ENCODE measurements around the gene LY9.
"Not testable (repeated sequence)": the region's sequence is repeated elsewhere in the genome, so short reads cannot be mapped to it uniquely, and the experiment has no call there.

LY9 gene

GRCh38 chr1:160858507-160858906 is 62.5 kb downstream of the LY9 start:
- no peak for ATAC-seq
- peaks cover 27% of the 10 kb centered on the region for H3K4me1 Mint-ChIP-seq
- no peaks in the 10 kb centered on the region for H3K9me3 Mint-ChIP-seq
- no peaks in the 10 kb centered on the region for H3K27me3 Mint-ChIP-seq
- DNase-seq: no peak
- no peak overlapping the region for H3K4me3 Mint-ChIP-seq
- H3K27ac Mint-ChIP-seq: no peak overlapping the region

GRCh38 chr1:160859166-160859565 is 63.2 kb downstream of the LY9 start:
- Mint-ChIP-seq H3K27me3 (no peaks in the 10 kb centered on the region), H3K4me3 (no peak overlapping the region), H3K27ac (no peak overlapping the region), H3K9me3 (no peaks in the 10 kb centered on the region), H3K4me1 (peaks cover 28% of the 10 kb centered on the region)
- DNase-seq (no peak), ATAC-seq (no peak)

DNA sequence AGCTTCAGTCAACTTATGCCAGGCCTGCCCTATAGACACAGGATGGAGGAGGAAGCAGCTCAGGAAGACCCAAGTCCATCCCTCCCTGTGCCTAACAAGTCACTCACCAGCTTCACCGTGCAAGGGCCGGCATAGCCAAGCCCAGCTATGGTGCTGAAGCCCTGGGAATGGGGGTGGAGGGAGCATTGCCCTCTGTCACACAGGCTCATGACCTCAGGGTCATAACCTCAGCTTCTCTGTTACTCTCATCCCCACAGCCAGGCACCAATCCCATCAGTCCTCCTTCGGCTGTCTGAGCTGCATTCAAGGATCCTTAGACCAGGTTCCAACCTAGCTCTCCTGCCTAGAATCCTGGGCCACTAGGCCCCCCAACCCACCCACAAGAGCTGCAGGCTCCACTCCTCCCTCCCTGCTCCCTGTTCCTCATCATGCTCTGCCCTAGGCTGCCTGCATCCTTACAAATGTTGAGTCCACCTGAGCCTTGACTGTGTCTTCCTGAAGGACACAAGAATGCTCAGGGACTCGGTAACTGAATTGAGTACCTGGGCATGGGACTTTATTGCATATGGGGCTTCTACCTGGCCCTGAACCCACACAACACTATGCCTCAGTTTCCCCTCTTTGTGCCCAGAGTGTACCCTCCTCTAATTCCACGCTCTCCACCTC is 65.0 kb downstream of the LY9 start:
- H3K4me1 Mint-ChIP-seq: peaks cover 31% of the 10 kb centered on the region
- no peak overlapping the region for H3K4me3 Mint-ChIP-seq
- H3K27me3 Mint-ChIP-seq: no peaks in the 10 kb centered on the region
- H3K9me3 Mint-ChIP-seq: no peaks in the 10 kb centered on the region
- DNase-seq: no peak
- no peak overlapping the region for H3K27ac Mint-ChIP-seq
- ATAC-seq: no peak

DNA sequence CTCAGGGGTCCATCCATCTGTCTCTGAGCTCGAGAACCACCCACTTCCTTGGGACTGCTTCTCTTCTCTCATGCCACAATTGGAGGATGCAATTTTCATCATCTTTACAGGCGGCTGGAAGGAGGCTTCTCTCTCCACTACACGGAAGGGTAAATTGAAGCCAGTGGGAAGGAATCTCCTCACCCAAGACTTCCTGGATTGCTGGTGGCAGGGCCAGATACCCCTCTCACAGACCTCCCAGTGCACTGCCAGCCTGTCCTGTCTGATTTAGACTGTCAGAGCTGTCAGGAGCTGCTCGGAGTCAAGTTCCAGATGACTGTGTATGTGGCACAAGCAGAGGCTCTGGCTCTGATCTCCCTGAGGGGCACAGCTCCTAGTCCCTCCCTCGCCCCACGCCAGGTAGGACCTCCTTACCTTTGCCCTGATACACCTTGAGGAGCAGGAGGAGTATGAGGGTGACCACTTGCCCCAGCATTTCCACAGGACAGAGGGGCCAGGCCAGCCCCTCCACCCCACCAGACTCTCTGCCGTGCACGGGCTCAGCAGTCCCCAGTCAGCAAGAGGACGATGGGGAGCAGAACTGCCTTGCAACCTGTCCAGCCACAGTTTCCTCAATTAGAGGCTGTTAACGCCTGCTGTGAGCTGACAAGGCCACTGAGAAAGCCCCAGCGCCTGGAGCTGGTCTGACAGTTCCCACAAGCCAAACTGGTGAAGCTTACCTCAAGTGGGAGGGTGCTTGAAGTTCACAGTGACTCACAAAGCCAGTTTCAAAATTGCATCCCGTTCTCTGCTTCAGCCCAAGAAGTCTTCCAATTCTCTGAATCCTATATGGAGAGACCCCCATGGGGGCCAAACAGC is 66.5 kb downstream of the LY9 start, which contains the start of gene CD244:
TSS of gene CD244 (minus strand) at position 685 of the 858 bp plus-strand sequence. CDS start at position 475, 210 bp downstream.
- DNase-seq (peak; percentile 51 to 80), ATAC-seq (peak; percentile 99)
- peaks cover 31% of the 10 kb centered on the region for H3K4me1 Mint-ChIP-seq
- H3K27ac Mint-ChIP-seq: peak within 1 kb of the TSS; percentile 14 to 43
- H3K9me3 Mint-ChIP-seq: no peaks in the 10 kb centered on the region
- no peaks in the 10 kb centered on the region for H3K27me3 Mint-ChIP-seq
- H3K4me3 Mint-ChIP-seq: peak within 1 kb of the TSS; percentile 36 to 37

DNA sequence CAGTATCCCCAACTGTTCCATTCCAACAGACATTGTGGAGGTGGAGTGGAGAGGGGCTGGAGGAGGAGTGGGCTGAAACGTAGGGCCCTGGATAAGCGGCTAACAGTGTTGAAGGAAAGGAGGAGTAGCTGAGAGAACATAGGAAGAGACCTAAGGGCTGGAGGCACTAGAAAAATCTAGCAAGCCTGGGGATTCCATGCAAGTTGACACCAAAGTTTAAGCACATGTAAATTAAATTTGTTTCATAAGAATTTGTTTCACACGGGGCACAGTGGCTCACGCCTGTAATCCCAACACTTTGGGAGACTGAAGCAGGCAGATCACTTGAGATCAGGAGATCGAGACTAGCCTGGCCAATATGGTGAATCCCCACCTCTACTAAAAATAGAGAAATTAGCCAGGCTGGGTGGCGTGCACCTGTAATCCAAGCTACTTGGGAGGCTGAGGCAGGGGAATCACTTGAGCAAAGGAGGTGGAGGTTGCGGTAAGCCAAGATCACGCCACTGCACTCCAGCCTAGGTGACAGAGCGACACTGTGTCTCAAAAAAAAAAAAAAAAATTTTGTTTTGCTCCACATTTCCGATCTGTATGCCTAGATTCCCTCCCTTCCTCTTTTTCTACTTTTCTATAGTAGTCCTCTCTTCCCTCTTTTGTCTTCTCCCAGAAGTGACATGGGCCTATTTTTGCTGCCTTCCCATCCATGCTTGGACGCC is 67.2 kb downstream of the LY9 start:
- no peak for ATAC-seq
- Mint-ChIP-seq H3K9me3 (no peaks in the 10 kb centered on the region), H3K4me3 (peak overlapping the region; percentile 36 to 37), H3K27ac (no peak overlapping the region), H3K27me3 (no peaks in the 10 kb centered on the region), H3K4me1 (peaks cover 38% of the 10 kb centered on the region)
- DNase-seq: no peak

DNA sequence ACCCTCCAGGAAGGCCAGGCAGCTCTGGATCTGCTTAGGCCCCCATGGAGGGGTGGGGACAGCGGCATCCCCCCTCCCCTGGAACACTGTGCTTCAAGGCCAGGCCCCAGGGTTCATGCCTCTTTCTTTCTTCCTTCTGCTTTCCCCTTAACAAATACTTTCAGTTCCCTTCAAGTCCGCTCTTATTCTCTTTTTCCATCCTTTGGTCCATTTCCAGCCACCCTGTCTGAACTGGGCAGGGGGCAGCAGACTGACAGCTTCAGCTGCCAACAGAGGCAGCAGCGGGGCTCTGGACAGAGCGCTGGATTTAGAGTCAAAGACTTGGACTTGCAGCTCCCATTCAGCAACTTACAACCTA is 67.8 kb downstream of the LY9 start:
- H3K27me3 Mint-ChIP-seq: no peaks in the 10 kb centered on the region
- DNase-seq (no peak), ATAC-seq (no peak)
- H3K4me1 Mint-ChIP-seq: peaks cover 40% of the 10 kb centered on the region
- no peak overlapping the region for H3K27ac Mint-ChIP-seq
- H3K9me3 Mint-ChIP-seq: no peaks in the 10 kb centered on the region
- H3K4me3 Mint-ChIP-seq: no peak overlapping the region

DNA sequence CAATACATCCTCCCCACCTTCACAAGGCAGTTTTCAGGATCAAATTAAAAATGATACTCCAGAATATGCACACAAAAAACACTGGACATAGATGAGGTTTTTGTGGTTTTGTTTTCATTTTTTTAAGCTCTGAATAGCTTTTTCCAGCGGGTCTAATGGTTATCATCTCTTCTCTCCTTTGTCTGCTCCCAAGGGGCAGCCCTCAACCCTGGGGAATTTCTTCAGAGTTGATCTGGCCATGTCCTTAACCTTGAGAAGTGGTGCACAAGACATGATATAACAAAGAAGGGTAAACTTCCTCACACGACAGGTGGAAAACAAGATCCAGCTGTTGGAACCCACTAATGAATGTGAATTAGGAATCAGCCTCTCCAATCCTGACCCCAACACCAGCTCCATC is 68.2 kb downstream of the LY9 start:
- no peak for DNase-seq
- Mint-ChIP-seq H3K27ac (no peak overlapping the region), H3K4me3 (no peak overlapping the region), H3K9me3 (no peaks in the 10 kb centered on the region), H3K27me3 (no peaks in the 10 kb centered on the region), H3K4me1 (peaks cover 40% of the 10 kb centered on the region)
- no peak for ATAC-seq

DNA sequence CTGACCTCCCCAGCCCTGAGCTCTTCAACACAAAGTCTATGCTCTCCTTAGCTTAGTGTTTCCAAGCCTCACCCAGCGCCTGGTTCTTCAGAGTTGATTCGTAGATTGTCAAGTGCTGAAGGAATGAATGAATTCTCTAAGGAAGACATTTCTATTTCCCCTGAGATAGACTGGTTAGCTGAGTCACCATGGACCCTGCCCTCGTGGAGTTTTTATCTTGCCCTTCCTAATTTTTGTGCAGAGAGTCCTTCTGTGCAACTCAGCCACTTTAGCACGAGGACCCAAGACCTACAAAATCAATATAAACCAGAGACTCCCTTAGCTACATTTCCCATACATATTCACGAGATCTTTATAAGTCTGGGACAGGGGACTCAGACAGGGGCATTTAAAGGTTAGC is 69.4 kb downstream of the LY9 start:
- H3K9me3 Mint-ChIP-seq: no peaks in the 10 kb centered on the region
- no peak overlapping the region for H3K27ac Mint-ChIP-seq
- H3K4me3 Mint-ChIP-seq: no peak overlapping the region
- H3K27me3 Mint-ChIP-seq: no peaks in the 10 kb centered on the region
- peaks cover 40% of the 10 kb centered on the region for H3K4me1 Mint-ChIP-seq
- DNase-seq (no peak), ATAC-seq (no peak)

GRCh38 chr1:160866001-160866694 is 70.2 kb downstream of the LY9 start:
- Mint-ChIP-seq H3K27me3 (no peaks in the 10 kb centered on the region), H3K4me3 (no peak overlapping the region), H3K9me3 (no peaks in the 10 kb centered on the region), H3K27ac (peak overlapping the region in 1 of 2 donors; percentile 19), H3K4me1 (peaks cover 40% of the 10 kb centered on the region)
- ATAC-seq: no peak
- DNase-seq: no peak

DNA sequence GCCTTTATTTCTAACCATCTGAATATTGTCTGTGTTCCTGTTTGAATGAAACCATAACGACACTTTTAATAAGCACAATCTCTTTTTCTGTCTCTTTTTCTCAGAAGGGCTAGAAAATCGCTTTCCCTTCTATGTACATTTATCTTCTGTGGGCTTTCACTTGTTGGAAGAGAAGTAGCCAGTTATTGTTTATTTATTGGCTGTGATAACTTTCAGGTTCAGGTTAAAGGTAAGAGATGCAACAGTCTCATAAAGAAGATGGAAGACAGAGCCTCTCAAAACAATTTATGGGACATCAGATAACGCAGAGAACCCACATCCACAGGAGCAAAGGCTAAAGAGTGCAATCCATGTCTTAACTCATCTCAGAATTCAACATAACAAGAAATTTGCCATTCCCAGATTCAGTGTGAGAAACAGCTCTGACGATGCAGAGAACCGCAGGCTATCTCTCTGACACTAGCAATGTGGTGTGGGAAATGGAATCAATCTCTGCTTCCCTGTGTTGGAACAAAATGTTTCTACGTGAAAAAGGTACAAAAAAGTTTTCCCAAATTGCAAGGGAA is 70.8 kb downstream of the LY9 start:
- ATAC-seq (no peak), DNase-seq (no peak)
- peaks cover 35% of the 10 kb centered on the region for H3K4me1 Mint-ChIP-seq
- H3K4me3 Mint-ChIP-seq: no peak overlapping the region
- no peak overlapping the region for H3K27ac Mint-ChIP-seq
- H3K9me3 Mint-ChIP-seq: no peaks in the 10 kb centered on the region
- no peaks in the 10 kb centered on the region for H3K27me3 Mint-ChIP-seq

GRCh38 chr1:160867651-160868050 is 71.7 kb downstream of the LY9 start:
- H3K27me3 Mint-ChIP-seq, H3K27ac Mint-ChIP-seq, DNase-seq, H3K9me3 Mint-ChIP-seq, H3K4me3 Mint-ChIP-seq, ATAC-seq: not testable (repeated sequence)
- H3K4me1 Mint-ChIP-seq: peaks cover 26% of the 10 kb centered on the region

GRCh38 chr1:160868141-160868540 is 72.2 kb downstream of the LY9 start:
- DNase-seq (no peak), ATAC-seq (no peak)
- H3K27ac Mint-ChIP-seq: no peak overlapping the region
- H3K27me3 Mint-ChIP-seq: no peaks in the 10 kb centered on the region
- peaks cover 22% of the 10 kb centered on the region for H3K4me1 Mint-ChIP-seq
- no peaks in the 10 kb centered on the region for H3K9me3 Mint-ChIP-seq
- H3K4me3 Mint-ChIP-seq: no peak overlapping the region

GRCh38 chr1:160874935-160875334 is 79.0 kb downstream of the LY9 start:
- H3K27ac Mint-ChIP-seq: peak overlapping the region in 1 of 2 donors; percentile 4
- H3K27me3 Mint-ChIP-seq: no peaks in the 10 kb centered on the region

DNA sequence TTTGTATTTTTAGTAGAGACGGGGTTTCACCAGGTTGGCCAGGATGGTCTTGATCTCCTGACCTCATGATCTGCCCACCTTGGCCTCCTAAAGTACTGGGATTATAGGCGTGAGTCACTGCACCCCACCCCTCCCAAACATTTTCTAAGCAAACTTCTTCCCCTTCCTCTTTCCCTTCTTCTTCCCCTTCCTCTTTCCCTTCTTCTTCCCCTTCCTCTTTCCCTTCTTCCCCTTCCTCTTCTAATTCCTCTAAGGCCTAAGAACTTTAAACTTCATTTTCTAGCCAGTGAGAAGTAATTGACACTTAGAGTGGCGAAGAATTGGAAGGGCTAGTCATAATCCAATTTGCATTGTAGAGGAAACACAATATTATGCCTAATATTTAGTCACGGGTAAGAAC is 79.6 kb downstream of the LY9 start:
- not testable (repeated sequence) for H3K9me3 Mint-ChIP-seq, H3K27ac Mint-ChIP-seq, H3K4me3 Mint-ChIP-seq, DNase-seq, H3K27me3 Mint-ChIP-seq, ATAC-seq
- H3K4me1 Mint-ChIP-seq: peaks cover 32% of the 10 kb centered on the region

More at GRCh38 chr1:160874935-160875334, 79.0 kb downstream of the LY9 start:
- ATAC-seq (peak; percentile 94), DNase-seq (no peak)
- Mint-ChIP-seq H3K4me3 (no peak overlapping the region), H3K9me3 (no peaks in the 10 kb centered on the region), H3K4me1 (peaks cover 32% of the 10 kb centered on the region)

DNA sequence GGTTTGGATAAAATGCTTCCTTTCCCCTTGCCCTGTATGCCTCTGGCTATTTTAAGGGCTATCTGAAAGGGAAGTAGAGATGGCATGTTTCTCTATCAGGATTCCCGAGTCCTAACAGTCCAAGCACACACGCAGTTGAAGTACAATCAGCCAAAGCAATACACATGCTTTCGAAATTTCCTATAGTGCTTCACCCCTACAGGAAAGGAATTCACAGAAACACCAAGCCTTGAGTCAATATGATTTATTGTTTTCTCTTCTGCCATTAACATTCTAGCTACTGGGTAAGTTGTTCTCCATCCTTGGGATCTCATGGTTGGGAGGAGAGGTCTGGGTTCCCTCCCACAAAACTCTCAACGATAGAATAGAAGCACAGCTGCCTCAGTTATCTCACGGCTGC is 80.3 kb downstream of the LY9 start:
- Mint-ChIP-seq H3K4me1 (peaks cover 32% of the 10 kb centered on the region), H3K9me3 (no peaks in the 10 kb centered on the region), H3K4me3 (no peak overlapping the region), H3K27ac (no peak overlapping the region), H3K27me3 (no peaks in the 10 kb centered on the region)
- ATAC-seq: no peak
- DNase-seq: no peak

Data from stimulated activated naive CD8-positive, alpha-beta T cell treated with anti-CD3 and anti-CD28 coated beads, Interleukin-15, amount 100 ng/mL, for 72 hours (primary cell).